Fibroblast of pulmonary artery (primary cell): Measurements from ENCODE around the gene VPS35L.
"Not testable (repeated sequence)": the region's sequence is repeated elsewhere in the genome, so short reads cannot be mapped to it uniquely, and the experiment has no call there.

Source experiments
- DNase-seq: peaks from one replicate; pipeline ENCODE4 v3.0.0-alpha.2; 2010; ENCODE audit warnings: low read depth
- H3K4me3 ChIP-seq: replicated peaks from 2 replicates; pipeline ENCODE4 v1.5.1; 2011; ENCODE audit warnings: low read depth, mild to moderate bottlenecking, control low read depth, low read length, moderate library complexity
- CTCF ChIP-seq: IDR thresholded peaks from 2 replicates; pipeline ENCODE4 v1.5.1; 2011; ENCODE audit warnings: mild to moderate bottlenecking, control low read depth, low read length, inconsistent platforms; ENCODE audit errors: missing control alignments

The VPS35L gene

GRCh38 chr16:19664166-19664565 is 108.7 kb downstream of the VPS35L start:
- DNase-seq = no peak
- H3K4me3 ChIP-seq = no peak overlapping the region
- TF ChIP-seq CTCF = no peak

DNA sequence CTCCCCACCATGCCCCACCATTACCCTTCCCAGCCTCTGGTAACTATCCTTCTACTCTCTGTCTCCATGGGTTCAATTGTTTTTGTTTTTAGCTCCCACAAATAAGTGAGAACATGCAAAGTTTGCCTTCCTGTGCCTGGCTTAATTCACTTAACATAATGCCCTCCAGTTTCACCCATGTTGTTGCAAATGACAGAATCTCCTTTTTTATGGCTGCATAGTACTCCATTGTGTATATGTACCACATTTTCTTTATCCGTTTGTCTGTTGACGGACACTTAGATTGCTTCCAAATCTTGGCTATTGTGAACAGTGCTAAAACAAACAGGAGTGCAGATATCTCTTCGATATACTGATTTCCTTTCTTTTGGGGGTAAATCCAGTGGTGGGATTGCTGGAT is 109.8 kb downstream of the VPS35L start:
- not testable (repeated sequence) for H3K4me3 ChIP-seq, DNase-seq

GRCh38 chr16:19666477-19666876 is 111.0 kb downstream of the VPS35L start:
- H3K4me3 ChIP-seq = no peak overlapping the region
- no peak for DNase-seq
- no peak for TF ChIP-seq CTCF

- H3K4me3 ChIP-seq = no peak overlapping the region
- DNase-seq = no peak
- no peak for TF ChIP-seq CTCF
Measured at GRCh38 chr16:19672378-19672777, 116.9 kb downstream of the VPS35L start.

- TF ChIP-seq CTCF = no peak
- no peak for DNase-seq
- H3K4me3 ChIP-seq = no peak overlapping the region
Measured at GRCh38 chr16:19674485-19674884, 119.0 kb downstream of the VPS35L start.

DNA sequence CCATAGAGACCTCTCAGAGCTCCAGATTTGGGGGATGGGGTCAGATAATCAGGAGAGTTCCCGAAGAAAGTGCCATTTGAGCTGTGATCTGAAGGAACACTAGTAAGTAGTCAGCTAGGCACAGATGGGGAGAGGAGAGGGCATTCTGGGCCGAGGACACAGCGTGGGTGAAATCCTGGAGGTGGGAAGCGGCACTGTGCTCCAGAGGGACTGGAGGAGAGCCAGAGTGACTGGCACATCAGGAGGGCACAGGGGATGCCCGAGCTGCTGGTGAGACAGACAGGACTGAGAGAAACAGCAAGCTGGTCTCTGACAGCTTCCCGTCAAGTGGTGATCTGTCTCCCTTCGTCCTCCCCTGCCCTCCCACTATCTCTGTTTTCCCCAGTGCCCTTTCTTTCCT is 121.9 kb downstream of the VPS35L start:
- no peak for TF ChIP-seq CTCF
- no peak overlapping the region for H3K4me3 ChIP-seq
- no peak for DNase-seq

GRCh38 chr16:19678804-19679203 is 123.3 kb downstream of the VPS35L start:
- TF ChIP-seq CTCF = no peak
- no peak overlapping the region for H3K4me3 ChIP-seq
- no peak for DNase-seq

GRCh38 chr16:19679281-19679680 is 123.8 kb downstream of the VPS35L start:
- not testable (repeated sequence) for H3K4me3 ChIP-seq, DNase-seq
